Superior temporal gyrus (tissue), 1 donor: ENCODE results near the gene SUMO2.
"Not testable (repeated sequence)": the region's sequence is repeated elsewhere in the genome, so short reads cannot be mapped to it uniquely, and the experiment has no call there.

Experiments used
- DNase-seq: peaks from one replicate; pipeline ENCODE4 v3.0.0-alpha.2; 2016; ENCODE audit errors: extremely low spot score

The SUMO2 gene

GRCh38 chr17:75181608-75182318 lies 996 bp downstream of the SUMO2 start:
- no peak for DNase-seq

- DNase-seq = no peak
Measured at GRCh38 chr17:75181110-75181509, 1.6 kb downstream of the SUMO2 start.

- no peak for DNase-seq
Measured at GRCh38 chr17:75178453-75178852, 4.3 kb downstream of the SUMO2 start.

GRCh38 chr17:75176625-75177024 lies 6.1 kb downstream of the SUMO2 start:
- DNase-seq = no peak

- no peak for DNase-seq
Measured at GRCh38 chr17:75174996-75175395, 7.8 kb downstream of the SUMO2 start.

GRCh38 chr17:75173526-75173925 lies 9.2 kb downstream of the SUMO2 start:
- DNase-seq = no peak

- DNase-seq = no peak
Measured at GRCh38 chr17:75168998-75169397, 13.8 kb downstream of the SUMO2 start.

GRCh38 chr17:75164606-75165005 lies 18.2 kb downstream of the SUMO2 start:
- DNase-seq = not testable (repeated sequence)

- no peak for DNase-seq
Measured at GRCh38 chr17:75163074-75163473, 19.7 kb downstream of the SUMO2 start.

GRCh38 chr17:75160211-75160610 lies 22.5 kb downstream of the SUMO2 start:
- no peak for DNase-seq

- no peak for DNase-seq
Measured at GRCh38 chr17:75159196-75160031, 23.3 kb downstream of the SUMO2 start.

GRCh38 chr17:75158480-75158879 lies 24.3 kb downstream of the SUMO2 start:
- not testable (repeated sequence) for DNase-seq

- no peak for DNase-seq
Measured at GRCh38 chr17:75155191-75155601, 27.6 kb downstream of the SUMO2 start.

GRCh38 chr17:75154195-75155106 lies 28.3 kb downstream of the SUMO2 start, which contains the start of gene JPT1:
JPT1 (minus strand) TSS chr17:75154512; CDS start chr17:75154397, 115 bp downstream.
- peak; percentile 99 for DNase-seq

GRCh38 chr17:75153780-75154194 lies 29.0 kb downstream of the SUMO2 start:
- DNase-seq = no peak

- DNase-seq = no peak
Measured at GRCh38 chr17:75152922-75153779, 29.6 kb downstream of the SUMO2 start.

- no peak for DNase-seq
Measured at GRCh38 chr17:75152523-75152921, 30.2 kb downstream of the SUMO2 start.

GRCh38 chr17:75151930-75152329 lies 30.8 kb downstream of the SUMO2 start:
- no peak for DNase-seq

- DNase-seq = no peak
Measured at GRCh38 chr17:75147878-75148546, 34.7 kb downstream of the SUMO2 start.

- no peak for DNase-seq
Measured at GRCh38 chr17:75146592-75146991, 36.2 kb downstream of the SUMO2 start.
